Measurements from ENCODE around the gene CAPRIN2. TPM values are rescaled to one million over a fixed set of nuclear protein-coding genes. Genes with fewer than 3 reads are reported as not detected.

CAPRIN2 gene
- total and polyA plus RNA-seq, 8 donors: 6.7 to 154 (median 25.7) TPM

- DNase-seq: no peak
- peaks cover 14 to 27% (median 18%) of the 10 kb centered on the region in 4 donors for H3K4me1 ChIP-seq
- intact Hi-C loops (cut with DNase I; ENCODE audit: low total_unique reads): no loop called here
- WGBS, 5 donors: 93 to 98% (median 97%) methylated on average over 2 of the region's 2 CpGs
- H3K27me3 ChIP-seq: peaks cover 0 to 23% (median 15%) of the 10 kb centered on the region in 3 donors
- no peak overlapping the region for H3K4me3 ChIP-seq
- no peaks in the 10 kb centered on the region for H3K9me3 ChIP-seq
- TF ChIP-seq EP300 (IDR thresholded peaks at IDR 0.05) (no peak), CTCF (IDR thresholded peaks at IDR 0.05) (no peak), POLR2A (IDR thresholded peaks at IDR 0.05) (no peak), POLR2AphosphoS5 (IDR thresholded peaks at IDR 0.05) (no peak)
- no peaks in the 10 kb centered on the region for H3K36me3 ChIP-seq
- H3K27ac ChIP-seq: no peak overlapping the region
These were observed 37.3 kb upstream of the CAPRIN2 start for GRCh38 chr12:30792085-30792484.

- WGBS, 5 donors: 80 to 88% (median 85%) methylated on average over 2 of the region's 2 CpGs
- Histone ChIP-seq H3K36me3 (no peaks in the 10 kb centered on the region), H3K4me3 (no peak overlapping the region), H3K4me1 (no peaks in the 10 kb centered on the region), H3K27ac (no peak overlapping the region), H3K9me3 (peaks cover 0 to 8% (median 0%) of the 10 kb centered on the region in 4 donors), H3K27me3 (no peaks in the 10 kb centered on the region)
- TF ChIP-seq POLR2AphosphoS5 (IDR thresholded peaks at IDR 0.05) (no peak), POLR2A (IDR thresholded peaks at IDR 0.05) (no peak)
- intact Hi-C loops (cut with DNase I; ENCODE audit: low total_unique reads): no loop called here
- no peak for DNase-seq
These were observed 34.0 kb upstream of the CAPRIN2 start for GRCh38 chr12:30788754-30789153.

- TF ChIP-seq POLR2A (IDR thresholded peaks at IDR 0.05): no peak
- TF ChIP-seq POLR2AphosphoS5 (IDR thresholded peaks at IDR 0.05): no peak
- TF ChIP-seq EP300 (IDR thresholded peaks at IDR 0.05): no peak
- TF ChIP-seq CTCF (IDR thresholded peaks at IDR 0.05): no peak
- Histone ChIP-seq H3K4me1 (no peaks in the 10 kb centered on the region), H3K36me3 (no peaks in the 10 kb centered on the region), H3K27me3 (no peaks in the 10 kb centered on the region), H3K9me3 (peaks cover 0 to 8% (median 0%) of the 10 kb centered on the region in 4 donors), H3K4me3 (no peak overlapping the region), H3K27ac (no peak overlapping the region)
- intact Hi-C loops (cut with DNase I; ENCODE audit: low total_unique reads): no loop called here
- WGBS, 5 donors: 72 to 84% (median 78%) methylated on average over 2 of the region's 2 CpGs
- DNase-seq: no peak
These were observed 30.9 kb upstream of the CAPRIN2 start for GRCh38 chr12:30785630-30786029.

GRCh38 chr12:30784508-30784907 lies 29.8 kb upstream of the CAPRIN2 start:
- intact Hi-C loops (cut with DNase I; ENCODE audit: low total_unique reads): no loop called here
- WGBS, 5 donors: 86 to 94% (median 92%) methylated on average over 1 of the region's 1 CpG
- no peak overlapping the region for H3K27ac ChIP-seq

More at GRCh38 chr12:30784508-30784907, 29.8 kb upstream of the CAPRIN2 start:
- no peak for DNase-seq
- TF ChIP-seq EP300 (IDR thresholded peaks at IDR 0.05) (no peak), POLR2AphosphoS5 (IDR thresholded peaks at IDR 0.05) (no peak), CTCF (IDR thresholded peaks at IDR 0.05) (no peak), POLR2A (IDR thresholded peaks at IDR 0.05) (no peak)
- Histone ChIP-seq H3K4me1 (no peaks in the 10 kb centered on the region), H3K4me3 (no peak overlapping the region), H3K36me3 (no peaks in the 10 kb centered on the region), H3K9me3 (peaks cover 0 to 8% (median 0%) of the 10 kb centered on the region in 4 donors), H3K27me3 (no peaks in the 10 kb centered on the region)
